PC-3 (cell line): ENCODE measurements around the gene COL27A1. TPM values are rescaled to one million over a fixed set of nuclear protein-coding genes. Genes with fewer than 3 reads are reported as not detected.

ENCODE experiments used
- ATAC-seq: fragments of 200-7000 bp; cut with Tn5 transposase; 2 replicates; pipeline ENCODE4 v1.9.1; 2020; ENCODE audit warnings: mild to moderate bottlenecking, moderate library complexity
- BruUV-seq: library from RNA; stranded (reverse); fragments of 400-500 nt; replicated peaks from 2 replicates; lab custom pipeline; 2021; lab: Mats Ljungman, UMichigan
- CTCF ChIA-PET: fragments of 300-600 bp; sonication (Branson Sonifier 250); formaldehyde crosslinking; loops from one replicate; lab custom pipeline; 2022; ENCODE audit warnings: antibody characterized with exemption; lab: Charles Lee
- POLR2A ChIA-PET: fragments of 300-600 bp; sonication (Branson Sonifier 250); formaldehyde crosslinking; loops from one replicate; lab custom pipeline; 2022; ENCODE audit warnings: antibody characterized with exemption; ENCODE audit not compliant: unreplicated experiment; lab: Charles Lee
- DNase-seq: peaks from one replicate; pipeline ENCODE4 v3.0.0-alpha.2; 2015
- H2AFZ ChIP-seq: fragments of 300-600 bp; sonication (generic); 2 replicates; pipeline ENCODE4 v1.6.0; 2016; ENCODE audit warnings: antibody characterized with exemption, low read length
- H3F3A ChIP-seq: fragments of 300-600 bp; sonication (generic); one replicate; pipeline ENCODE4 v1.6.0; 2017; ENCODE audit warnings: antibody characterized with exemption, low read length, control low read depth, mild to moderate bottlenecking; ENCODE audit not compliant: unreplicated experiment
- H3K27ac ChIP-seq: fragments of 300-600 bp; sonication (generic); 2 replicates; pipeline ENCODE4 v1.5.1; 2016; ENCODE audit warnings: mild to moderate bottlenecking, low read length
- H3K27me3 ChIP-seq: fragments of 300-600 bp; sonication (generic); 2 replicates; pipeline ENCODE4 v1.6.1; 2016; ENCODE audit warnings: low read length, mixed read lengths
- H3K36me3 ChIP-seq: fragments of 300-600 bp; sonication (generic); 2 replicates; pipeline ENCODE4 v1.6.1; 2016; ENCODE audit warnings: low read depth, mixed run types, low read length, mixed read lengths
- H3K4me1 ChIP-seq: fragments of 300-600 bp; sonication (generic); 2 replicates; pipeline ENCODE4 v1.5.1; 2016; ENCODE audit warnings: low read length; ENCODE audit not compliant: insufficient read depth
- H3K4me2 ChIP-seq: fragments of 300-600 bp; sonication (generic); 2 replicates; pipeline ENCODE4 v1.6.0; 2016; ENCODE audit warnings: low read length
- H3K4me3 ChIP-seq: fragments of 300-600 bp; sonication (generic); 2 replicates; pipeline ENCODE4 v1.5.1; 2016; ENCODE audit warnings: mild to moderate bottlenecking, low read length, mixed read lengths
- H3K79me2 ChIP-seq: fragments of 300-600 bp; sonication (generic); 2 replicates; pipeline ENCODE4 v1.6.1; 2017; ENCODE audit warnings: low read length, mixed read lengths
- H3K9ac ChIP-seq: fragments of 300-600 bp; sonication (generic); 2 replicates; pipeline ENCODE4 v1.6.0; 2016; ENCODE audit warnings: mild to moderate bottlenecking, low read length
- H3K9me2 ChIP-seq: fragments of 300-600 bp; sonication (generic); replicated peaks from 2 replicates; pipeline ENCODE4 v1.6.1; 2016; ENCODE audit warnings: mixed run types, low read length, mixed read lengths
- H3K9me3 ChIP-seq: fragments of 300-600 bp; sonication (generic); 2 replicates; pipeline ENCODE4 v1.6.1; 2016; ENCODE audit warnings: low read length, mixed read lengths
- H4K20me1 ChIP-seq: fragments of 300-600 bp; sonication (generic); 2 replicates; pipeline ENCODE4 v1.6.1; 2016; ENCODE audit warnings: low read length, mixed read lengths
- EZH2 ChIP-seq: fragments of 300-600 bp; sonication (generic); IDR thresholded peaks from one replicate; pipeline ENCODE4 v1.6.1; 2017; ENCODE audit warnings: antibody characterized with exemption, mild to moderate bottlenecking, low read length; ENCODE audit not compliant: unreplicated experiment
- EZH2phosphoT487 ChIP-seq: fragments of 300-600 bp; sonication (generic); IDR thresholded peaks from 2 replicates; pipeline ENCODE4 v1.6.1; 2018; ENCODE audit warnings: mild to moderate bottlenecking, antibody characterized with exemption, low read length, borderline replicate concordance
- intact Hi-C: fragments of 100-400 bp; cut with micrococcal nuclease; formaldehyde crosslinking; loops from 2 replicates; pipeline ENCODE4 v1.9.0; 2023
- total RNA-seq: library from RNA; depleted of rRNA; stranded (reverse); fragments of >200 nt; gene quantifications from 2 replicates; pipeline ENCODE4 v1.2.3, GENCODE V29; 2014
- TF ChIP-seq, protein P1 (sequence below): fragments of 300-600 bp; sonication (generic); conservative IDR thresholded peaks from 2 replicates; pipeline ENCODE4 v1.5.1; 2017; ENCODE audit warnings: antibody characterized with exemption, low read depth, mild to moderate bottlenecking, low read length

COL27A1 gene
- total RNA-seq, 1 experiment from 2014 or later: 4.3 TPM

DNA sequence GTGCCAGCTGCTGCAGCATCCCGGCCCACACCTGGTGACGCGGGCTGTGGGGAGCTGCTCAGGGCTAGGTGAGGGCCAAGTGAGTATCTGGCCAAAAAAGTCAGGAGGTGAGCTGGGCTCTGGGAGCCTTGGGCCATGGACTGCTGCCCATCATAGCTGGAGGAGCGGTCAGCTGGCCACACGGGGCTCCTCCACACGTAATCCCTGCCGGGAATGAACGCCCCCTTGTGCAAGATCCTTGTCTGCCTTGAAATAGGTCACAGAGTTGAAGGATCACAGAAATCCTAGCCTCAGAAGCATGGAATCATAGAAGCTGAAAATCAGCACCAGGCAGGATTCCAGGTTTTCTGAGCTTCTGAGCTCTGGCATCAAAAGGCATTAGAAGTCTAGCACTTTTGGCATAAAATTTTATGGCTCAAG lies 16.8 kb upstream of the COL27A1 start:
- no peaks in the 10 kb centered on the region for H3K4me1 ChIP-seq
- H3K27ac ChIP-seq: no peak overlapping the region
- intact Hi-C loops: no loop called here
- TF ChIP-seq, protein P1, sequence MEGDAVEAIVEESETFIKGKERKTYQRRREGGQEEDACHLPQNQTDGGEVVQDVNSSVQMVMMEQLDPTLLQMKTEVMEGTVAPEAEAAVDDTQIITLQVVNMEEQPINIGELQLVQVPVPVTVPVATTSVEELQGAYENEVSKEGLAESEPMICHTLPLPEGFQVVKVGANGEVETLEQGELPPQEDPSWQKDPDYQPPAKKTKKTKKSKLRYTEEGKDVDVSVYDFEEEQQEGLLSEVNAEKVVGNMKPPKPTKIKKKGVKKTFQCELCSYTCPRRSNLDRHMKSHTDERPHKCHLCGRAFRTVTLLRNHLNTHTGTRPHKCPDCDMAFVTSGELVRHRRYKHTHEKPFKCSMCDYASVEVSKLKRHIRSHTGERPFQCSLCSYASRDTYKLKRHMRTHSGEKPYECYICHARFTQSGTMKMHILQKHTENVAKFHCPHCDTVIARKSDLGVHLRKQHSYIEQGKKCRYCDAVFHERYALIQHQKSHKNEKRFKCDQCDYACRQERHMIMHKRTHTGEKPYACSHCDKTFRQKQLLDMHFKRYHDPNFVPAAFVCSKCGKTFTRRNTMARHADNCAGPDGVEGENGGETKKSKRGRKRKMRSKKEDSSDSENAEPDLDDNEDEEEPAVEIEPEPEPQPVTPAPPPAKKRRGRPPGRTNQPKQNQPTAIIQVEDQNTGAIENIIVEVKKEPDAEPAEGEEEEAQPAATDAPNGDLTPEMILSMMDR: no peak
- ATAC-seq (no peak), DNase-seq (no peak)
- POLR2A ChIA-PET: no interaction called here
- CTCF ChIA-PET: interaction anchor here (0.6 kb wide), 1 partner anchor 93 kb away, joined by 4 read pairs; no protein-coding TSS in a partner anchor
- H3K27me3 ChIP-seq: peaks cover 21% of the 10 kb centered on the region; the same call in 1 of the 2 replicates
- H3K36me3 ChIP-seq: no peaks in the 10 kb centered on the region
- H3K4me2 ChIP-seq: no peak overlapping the region
- H3K9me2 ChIP-seq: no peaks in the 10 kb centered on the region
- H3K9ac ChIP-seq: no peak overlapping the region
- no peak overlapping the region for H3K4me3 ChIP-seq
- BruUV-seq: no TSS peak
- H4K20me1 ChIP-seq: no peaks in the 10 kb centered on the region
- no peaks in the 10 kb centered on the region for H3F3A ChIP-seq
- H3K9me3 ChIP-seq: no peaks in the 10 kb centered on the region
- H3K79me2 ChIP-seq: no peaks in the 10 kb centered on the region
- H2AFZ ChIP-seq: no peak overlapping the region

DNA sequence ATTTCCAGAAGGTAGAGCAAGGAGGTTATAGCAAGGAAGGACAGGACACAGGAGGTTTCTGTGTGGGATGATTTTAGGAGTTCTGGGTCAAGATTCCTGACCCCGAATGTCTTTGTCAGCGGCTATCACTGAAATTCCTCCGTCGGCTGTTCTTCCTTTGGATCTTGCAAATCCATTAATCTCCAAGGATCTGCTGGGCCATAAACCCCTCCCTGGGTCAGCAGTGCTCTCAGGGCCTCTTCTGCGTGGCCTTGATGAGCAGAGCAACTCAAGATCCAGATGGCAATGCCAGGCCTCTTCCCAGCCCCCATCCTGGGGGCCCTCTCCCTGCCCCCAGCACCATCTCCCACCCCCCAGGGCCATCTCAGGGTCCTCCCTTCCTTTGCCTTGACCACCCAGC lies 16.3 kb upstream of the COL27A1 start:
- Histone ChIP-seq H3K36me3 (no peaks in the 10 kb centered on the region), H3K4me2 (no peak overlapping the region), H3K9me3 (no peaks in the 10 kb centered on the region), H3K4me1 (no peaks in the 10 kb centered on the region), H3F3A (no peaks in the 10 kb centered on the region), H3K27ac (no peak overlapping the region), H3K9ac (no peak overlapping the region), H3K79me2 (no peaks in the 10 kb centered on the region), H3K9me2 (no peaks in the 10 kb centered on the region), H3K27me3 (peaks cover 21% of the 10 kb centered on the region; the same call in 1 of the 2 replicates), H4K20me1 (no peaks in the 10 kb centered on the region), H3K4me3 (no peak overlapping the region), H2AFZ (no peak overlapping the region)
- no peak for TF ChIP-seq EZH2phosphoT487
- no peak for TF ChIP-seq EZH2
- TF ChIP-seq, protein P1: no peak
- intact Hi-C loops: no loop called here
- BruUV-seq: no TSS peak
- ChIA-PET CTCF (no interaction called here), POLR2A (no interaction called here)
- ATAC-seq (no peak), DNase-seq (no peak)

DNA sequence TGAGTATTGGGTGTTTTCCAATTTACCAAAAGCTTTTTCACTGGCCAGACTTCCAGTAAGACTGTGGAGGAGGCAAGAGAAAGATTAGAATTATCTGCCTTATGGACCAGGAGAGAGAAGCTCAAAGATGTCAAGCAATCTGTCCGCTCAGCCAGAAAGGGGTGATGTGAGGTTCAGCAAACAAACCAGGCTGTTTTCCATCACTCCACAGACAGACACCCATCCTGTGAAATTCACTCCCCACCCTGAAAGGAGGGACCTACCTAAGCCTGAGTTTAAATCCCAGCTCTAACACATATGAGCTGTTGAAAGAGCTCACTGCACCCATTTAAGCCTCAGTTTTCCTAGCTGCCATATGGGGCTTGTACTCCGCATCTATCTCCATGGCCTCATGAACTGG lies 14.9 kb upstream of the COL27A1 start:
- ChIA-PET CTCF (no interaction called here), POLR2A (no interaction called here)
- Histone ChIP-seq H3K9me2 (no peaks in the 10 kb centered on the region), H3K4me3 (no peak overlapping the region), H3K9ac (no peak overlapping the region), H3K79me2 (no peaks in the 10 kb centered on the region), H3K27ac (no peak overlapping the region), H3F3A (no peaks in the 10 kb centered on the region), H3K27me3 (peaks cover 21% of the 10 kb centered on the region; the same call in 1 of the 2 replicates), H2AFZ (no peak overlapping the region), H3K36me3 (no peaks in the 10 kb centered on the region), H3K4me2 (no peak overlapping the region), H4K20me1 (no peaks in the 10 kb centered on the region), H3K9me3 (no peaks in the 10 kb centered on the region), H3K4me1 (no peaks in the 10 kb centered on the region)
- intact Hi-C loops: no loop called here
- TF ChIP-seq EZH2: no peak
- ATAC-seq (no peak), DNase-seq (no peak)
- BruUV-seq: no TSS peak
